Gastrocnemius medialis (tissue), 4 donors: ENCODE results near the gene LRP5.
"Not testable (repeated sequence)": the region's sequence is repeated elsewhere in the genome, so short reads cannot be mapped to it uniquely, and the experiment has no call there.

ENCODE experiments used
- CTCF ChIP-seq, 5 experiments: fragments of 450-650 bp in 3 of 5; fragments of 200-600 bp in 2 of 5; sonication (generic) in 2 of 5; IDR thresholded peaks in 4 of 5; conservative IDR thresholded peaks in 1 of 5; 1 replicate in 4 of 5; 2 replicates in 1 of 5; pipeline ENCODE4 v1.5.1; 2016 to 2019; ENCODE audit warnings: antibody characterized with exemption in 5 of 5, mild to moderate bottlenecking in 3 of 5, moderate library complexity in 3 of 5
- POLR2A ChIP-seq, 2 donors: fragments of 450-650 bp; IDR thresholded peaks; one replicate each; pipeline ENCODE4 v1.6.1; 2017; ENCODE audit warnings: antibody characterized with exemption in 2 of 2, mild to moderate bottlenecking in 2 of 2, moderate library complexity in 2 of 2

GRCh38 chr11:68299517-68299879 lies 12.9 kb upstream of the LRP5 start:
- not testable (repeated sequence) for TF ChIP-seq CTCF (IDR thresholded peaks at IDR 0.05 in 4 of 5, conservative IDR thresholded peaks at IDR 0.05 in 1 of 5); POLR2A (IDR thresholded peaks at IDR 0.05)
